GM18519 (cell line): ENCODE measurements around the gene GTPBP3.
A peak's percentile ranks its signal among the peaks of the same experiment; 100 is the strongest.
"Not testable (repeated sequence)": the region's sequence is repeated elsewhere in the genome, so short reads cannot be mapped to it uniquely, and the experiment has no call there.

Experiments used
- ATAC-seq: cut with Tn5 transposase; IDR thresholded peaks from one replicate; pipeline ENCODE4 v1.9.1; 2021; ENCODE audit warnings: mild to moderate bottlenecking, moderate library complexity; ENCODE audit not compliant: unreplicated experiment, low FRiP score

GTPBP3 gene, protein sequence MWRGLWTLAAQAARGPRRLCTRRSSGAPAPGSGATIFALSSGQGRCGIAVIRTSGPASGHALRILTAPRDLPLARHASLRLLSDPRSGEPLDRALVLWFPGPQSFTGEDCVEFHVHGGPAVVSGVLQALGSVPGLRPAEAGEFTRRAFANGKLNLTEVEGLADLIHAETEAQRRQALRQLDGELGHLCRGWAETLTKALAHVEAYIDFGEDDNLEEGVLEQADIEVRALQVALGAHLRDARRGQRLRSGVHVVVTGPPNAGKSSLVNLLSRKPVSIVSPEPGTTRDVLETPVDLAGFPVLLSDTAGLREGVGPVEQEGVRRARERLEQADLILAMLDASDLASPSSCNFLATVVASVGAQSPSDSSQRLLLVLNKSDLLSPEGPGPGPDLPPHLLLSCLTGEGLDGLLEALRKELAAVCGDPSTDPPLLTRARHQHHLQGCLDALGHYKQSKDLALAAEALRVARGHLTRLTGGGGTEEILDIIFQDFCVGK

DNA sequence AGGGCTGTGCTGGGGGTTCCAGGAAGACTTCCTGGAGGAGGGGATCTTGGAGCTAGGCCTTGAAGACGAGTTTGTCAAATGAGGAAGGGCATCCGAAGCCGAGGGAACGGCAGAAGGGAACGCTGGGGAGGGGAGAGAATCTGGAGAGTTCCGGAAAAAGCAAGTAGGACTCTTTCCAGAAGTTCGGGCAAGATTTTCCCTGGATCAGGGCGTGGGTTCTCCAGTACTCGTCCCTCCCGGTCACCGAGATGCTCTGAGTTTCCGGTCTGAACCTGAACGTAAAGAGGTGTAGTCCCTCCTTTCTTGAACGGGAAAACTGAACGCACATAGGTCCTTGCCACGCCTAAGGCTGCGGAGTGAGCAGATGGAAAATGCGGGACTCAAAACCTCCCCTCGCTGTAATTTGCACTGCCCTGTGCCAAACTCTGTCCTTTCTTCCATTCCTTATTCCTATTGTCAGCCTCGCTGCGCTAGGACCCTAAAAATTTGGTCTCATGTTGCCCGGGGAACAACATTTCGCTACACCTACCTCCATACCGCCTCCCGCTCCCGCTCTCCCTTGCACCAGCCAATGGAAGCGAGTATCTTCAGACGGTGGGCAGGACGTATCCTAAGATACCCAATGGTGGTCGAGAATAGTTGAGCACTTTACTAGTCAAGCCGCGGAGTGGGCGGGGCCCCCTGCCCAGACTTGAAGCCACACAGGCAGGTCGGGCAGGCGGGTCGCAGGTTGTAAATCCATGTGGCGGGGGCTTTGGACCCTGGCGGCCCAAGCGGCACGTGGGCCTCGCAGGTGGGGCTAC is at the start of gene GTPBP3:
Gene GTPBP3 (plus strand): TSS at position 682 of the 803 bp plus-strand sequence. CDS start 59 bp downstream, at position 741.
- ATAC-seq, result peak; percentile 50

DNA sequence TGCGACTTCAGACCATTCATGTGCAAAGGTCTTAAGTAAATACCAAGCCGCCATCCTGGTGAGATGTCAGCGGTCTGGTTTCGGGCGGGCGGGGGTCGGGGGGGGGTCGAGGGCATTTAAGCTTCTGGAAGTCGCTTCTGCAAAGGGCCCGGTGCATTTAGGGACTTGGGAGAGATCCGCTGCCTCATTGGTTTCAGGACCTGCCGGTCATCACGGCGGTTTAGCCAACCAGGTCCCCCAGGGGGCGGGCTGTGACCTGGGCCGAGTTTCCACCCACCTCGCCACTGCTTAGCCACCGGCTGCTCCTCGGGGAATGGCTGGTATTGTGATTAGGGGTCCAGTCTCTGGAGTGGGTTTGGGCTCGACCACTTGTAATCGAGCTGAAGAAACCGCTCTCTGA is 47.9 kb upstream of the GTPBP3 start:
- no peak for ATAC-seq

DNA sequence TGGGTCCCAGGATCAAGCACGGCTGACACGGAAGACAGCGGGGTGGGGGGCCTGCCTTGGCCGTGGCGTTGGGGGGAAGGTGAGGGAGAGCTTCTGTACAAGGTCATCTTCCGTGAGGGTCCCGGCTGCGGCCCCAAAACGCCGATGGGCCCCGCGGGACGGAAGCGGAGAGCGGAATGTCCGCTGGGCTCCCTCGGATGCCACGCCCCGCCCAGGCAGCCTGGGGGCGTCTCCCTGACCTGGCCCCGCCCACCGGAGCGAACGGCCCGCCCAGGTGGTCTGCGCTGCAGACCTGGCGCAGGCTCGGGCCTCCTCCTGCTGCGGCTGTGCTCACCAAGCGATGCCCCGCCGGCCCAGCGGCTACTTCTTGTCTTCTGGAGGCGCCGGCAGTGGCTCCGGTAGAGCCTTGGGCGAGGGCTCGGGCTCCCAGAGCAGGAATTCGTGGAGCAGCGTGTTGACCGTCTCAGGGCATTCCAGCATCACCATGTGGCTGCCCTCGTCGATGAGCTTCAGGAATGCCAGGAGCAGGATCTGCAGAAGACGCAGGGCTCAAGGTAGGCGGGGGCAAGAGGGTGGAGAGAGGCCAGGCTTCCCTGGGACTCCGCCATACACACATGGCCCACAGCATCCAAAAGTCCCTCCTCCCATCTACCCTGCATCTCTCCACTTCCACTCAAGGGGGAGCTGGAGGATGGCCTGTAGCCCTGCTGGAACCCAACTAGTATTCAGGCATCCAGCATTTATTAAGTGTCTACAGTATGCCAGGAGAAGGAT is 44.9 kb upstream of the GTPBP3 start:
- peak; percentile 64 for ATAC-seq

DNA sequence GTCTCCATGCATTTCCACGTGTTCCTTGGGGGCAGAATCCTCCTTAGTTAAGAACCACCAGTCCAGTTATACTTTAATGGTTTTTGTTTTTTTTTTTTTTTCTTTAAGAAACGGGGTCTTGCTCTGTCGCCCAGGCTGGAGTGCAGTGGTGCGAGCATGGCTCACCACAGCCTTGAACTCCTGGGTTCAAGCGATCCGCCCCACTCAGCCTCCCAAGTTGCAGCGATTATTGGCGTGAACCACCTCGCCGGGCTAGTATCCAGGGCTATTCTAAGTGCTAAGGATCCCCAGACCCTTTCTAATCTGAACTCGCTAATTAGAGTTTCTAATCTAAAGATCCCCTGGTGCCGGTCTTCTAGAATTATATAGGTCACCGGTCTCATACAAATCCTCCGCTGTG is 43.7 kb upstream of the GTPBP3 start:
- ATAC-seq, result no peak

DNA sequence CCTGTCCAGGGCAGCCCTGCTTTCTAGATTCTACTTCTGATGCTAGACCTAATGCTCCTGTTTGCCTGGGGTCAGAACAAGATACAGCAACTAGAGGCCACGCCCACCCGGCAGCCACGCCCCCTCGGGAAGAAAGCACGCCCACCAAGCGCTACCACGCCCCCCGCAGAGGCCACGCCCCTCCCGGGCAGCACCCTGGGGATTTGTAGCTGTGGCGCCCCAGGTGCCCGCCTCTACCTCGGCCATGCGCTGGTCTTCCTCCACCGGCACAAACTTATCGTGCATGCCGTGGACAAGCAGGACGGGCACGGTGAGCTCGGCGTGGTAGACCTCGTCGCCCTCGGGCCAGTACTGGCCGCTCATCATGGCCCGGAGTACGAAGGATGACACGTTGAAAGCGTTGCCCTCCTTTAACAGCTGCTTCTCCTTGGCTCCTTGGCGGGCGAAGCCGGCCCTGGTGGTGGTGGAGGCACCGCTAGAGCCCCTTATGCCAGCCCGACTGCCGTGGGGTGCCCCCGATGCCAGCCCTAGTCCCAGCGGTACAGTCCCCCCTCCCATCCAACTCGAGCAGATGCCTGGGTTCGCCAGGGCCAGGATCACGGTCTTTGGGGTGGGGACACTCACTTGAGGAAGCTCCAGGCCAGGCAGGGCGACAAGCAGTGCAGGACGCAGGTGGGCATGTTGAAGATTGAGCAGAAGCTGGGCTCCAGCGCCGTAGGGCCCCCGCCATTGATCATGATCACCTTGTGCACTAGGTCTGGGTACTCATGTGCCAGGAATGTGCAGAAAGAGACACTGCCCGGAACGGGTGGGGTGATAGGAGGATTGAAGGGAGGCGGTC is 43.1 kb upstream of the GTPBP3 start:
- ATAC-seq, result no peak

DNA sequence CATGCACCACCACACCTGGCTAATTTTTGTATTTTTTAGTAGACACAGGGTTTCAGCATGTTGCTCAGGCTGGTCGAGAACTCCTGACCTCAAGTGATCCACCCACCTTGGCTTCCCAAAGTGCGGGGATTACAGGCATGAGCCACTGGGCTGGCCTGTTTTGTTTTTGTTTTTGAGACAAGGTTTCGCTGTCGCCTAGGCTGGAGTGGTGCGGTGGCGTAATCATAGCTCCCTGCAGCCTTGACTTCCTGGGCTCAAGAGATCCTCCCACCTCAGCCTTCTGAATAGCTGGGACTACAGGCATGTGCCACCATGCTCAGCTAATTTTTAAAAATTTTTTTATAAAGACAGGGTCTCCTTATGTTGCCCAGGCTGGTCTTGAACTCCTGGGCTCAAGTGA is 41.8 kb upstream of the GTPBP3 start:
- not testable (repeated sequence) for ATAC-seq

DNA sequence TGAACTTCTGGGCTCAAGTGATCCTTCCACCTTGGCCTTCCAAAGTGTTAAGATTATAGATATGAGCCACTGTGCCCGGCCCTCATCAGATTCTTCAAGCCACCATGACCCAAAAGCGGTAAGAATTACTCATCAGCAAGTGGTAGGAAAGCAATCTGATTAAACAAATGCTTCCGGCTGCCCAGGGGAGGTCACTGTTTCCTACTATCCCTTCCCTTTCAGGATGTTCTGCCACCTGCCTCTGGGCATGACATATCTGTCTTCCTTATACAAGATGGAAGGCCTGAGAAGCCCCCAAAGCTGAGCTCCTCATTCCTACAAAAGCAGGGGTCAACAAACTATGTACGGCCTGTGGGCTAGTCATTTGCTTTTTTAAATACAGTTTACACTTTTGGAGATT is 41.1 kb upstream of the GTPBP3 start:
- no peak for ATAC-seq

DNA sequence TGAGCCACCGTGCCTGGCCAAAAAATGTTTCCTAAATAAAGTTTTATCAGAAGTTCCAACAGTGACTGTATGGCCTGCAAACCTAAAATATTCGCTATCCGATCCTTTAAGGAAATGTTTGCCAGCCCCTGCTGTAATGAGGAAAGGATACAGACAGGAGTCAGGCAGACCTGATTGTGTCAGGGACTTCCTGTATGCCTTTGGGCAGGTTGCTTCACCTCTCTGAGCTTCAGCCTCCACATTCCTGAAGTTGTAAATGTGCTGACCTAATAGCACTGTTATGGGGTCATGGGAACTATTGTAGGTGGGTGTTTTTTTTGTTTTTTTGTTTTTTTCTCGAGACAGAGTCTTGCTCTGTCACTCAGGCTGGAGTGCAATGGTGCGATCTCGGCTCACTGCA is 40.4 kb upstream of the GTPBP3 start:
- no peak for ATAC-seq

DNA sequence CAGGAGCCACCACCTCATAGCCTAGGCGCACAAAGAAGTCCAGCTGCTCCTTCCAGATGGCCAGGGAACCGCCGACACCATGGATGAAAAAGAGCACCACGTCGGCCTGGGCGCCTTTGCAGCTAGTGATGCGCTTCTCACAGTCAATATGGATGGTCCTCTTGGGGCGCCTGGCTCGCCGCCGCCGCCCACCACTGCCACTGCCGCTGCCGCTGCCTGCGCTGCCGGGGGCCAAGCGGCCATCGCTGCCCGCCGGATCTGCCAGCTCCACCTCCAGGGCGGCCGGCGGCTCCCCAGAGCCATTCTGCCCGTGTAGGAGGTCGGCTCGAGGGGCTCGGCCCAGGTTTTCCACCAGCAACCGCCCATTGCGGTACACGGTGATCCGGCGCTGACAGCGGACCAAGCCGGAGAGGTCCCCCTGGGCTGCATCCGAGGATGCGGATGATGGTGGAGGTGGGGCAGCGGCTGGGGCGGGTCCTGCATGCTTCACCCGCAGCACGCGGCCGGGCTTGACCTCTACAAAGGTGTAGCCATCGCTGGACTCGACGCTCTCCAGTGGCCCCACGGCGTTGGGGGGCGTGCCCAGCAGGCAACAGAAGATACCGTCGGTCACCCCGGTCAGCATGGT is 36.2 kb upstream of the GTPBP3 start:
- no peak for ATAC-seq

DNA sequence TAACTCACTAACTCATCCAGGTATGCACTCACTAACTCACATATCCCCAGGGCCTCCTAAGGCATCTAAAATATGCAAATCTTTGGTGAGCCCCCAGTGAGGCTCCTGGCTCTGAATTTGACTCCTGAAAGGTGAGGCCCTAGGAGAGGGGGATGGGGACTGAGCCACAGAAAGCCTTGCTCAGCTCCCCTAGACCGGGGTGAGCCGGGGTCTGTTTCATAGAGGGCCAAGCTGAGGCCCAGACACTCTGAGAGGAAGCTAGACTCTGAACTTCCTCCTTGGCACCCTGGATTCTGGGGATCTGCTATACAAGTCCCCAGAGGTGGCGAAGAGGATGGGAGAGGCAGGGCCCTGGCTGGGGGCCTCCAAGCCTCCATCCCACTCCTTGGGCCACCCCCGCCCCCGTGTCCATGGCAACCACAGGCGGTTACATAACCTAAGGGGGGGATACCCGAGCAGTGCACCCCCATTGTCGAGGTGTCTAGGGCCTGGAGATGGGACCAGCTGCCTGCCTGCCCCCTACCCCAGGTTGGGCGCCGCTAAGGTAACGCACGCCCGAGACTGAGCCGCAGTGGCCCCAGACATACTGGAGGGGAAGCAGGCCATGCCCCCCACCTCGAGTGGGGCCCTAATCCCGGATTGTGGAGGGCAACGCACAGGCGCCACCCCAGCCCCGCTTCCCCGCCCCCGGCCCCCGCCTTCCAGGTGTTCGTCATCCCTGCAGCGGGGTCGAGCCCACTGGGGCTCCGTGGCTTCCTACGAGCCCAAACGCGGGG is 34.8 kb upstream of the GTPBP3 start:
- no peak for ATAC-seq

DNA sequence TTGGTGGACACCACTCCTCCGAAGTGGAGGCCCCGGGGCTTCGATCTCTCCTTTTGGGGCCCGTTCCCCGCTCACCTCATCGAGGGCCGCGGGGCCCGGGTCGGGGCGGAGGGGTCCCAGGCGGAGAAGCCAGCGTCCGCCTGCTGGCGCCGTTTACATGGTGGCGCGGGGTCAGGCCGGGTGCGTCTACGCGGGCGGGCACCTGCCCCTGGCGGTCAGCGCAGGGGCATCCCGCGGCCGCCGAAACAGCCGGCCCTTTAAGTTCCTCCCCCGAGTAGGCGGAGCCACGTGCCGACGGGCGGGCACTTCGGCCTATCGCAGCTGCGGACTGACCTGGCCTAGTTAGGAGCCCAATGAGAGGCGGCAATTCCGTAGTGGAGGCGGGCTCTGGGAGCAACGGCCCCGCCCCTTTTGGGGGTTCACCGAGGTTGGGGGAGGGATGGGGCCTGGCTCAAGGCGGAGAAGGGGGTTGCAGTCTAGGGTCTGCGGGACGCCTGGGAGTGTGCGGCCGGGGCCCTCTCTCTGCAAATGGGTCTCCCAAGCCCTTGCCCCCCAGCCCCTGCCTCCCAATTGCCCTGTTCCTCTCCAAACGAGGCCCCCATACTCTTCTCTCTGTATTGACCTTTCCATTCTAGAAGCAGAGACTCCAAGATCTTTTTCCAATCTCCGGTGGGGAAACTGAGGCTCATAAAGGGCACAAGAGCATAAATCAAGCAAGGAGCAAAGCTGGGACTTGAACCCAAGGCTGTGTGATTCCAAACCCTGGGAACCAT is 34.0 kb upstream of the GTPBP3 start, which contains the start of gene ABHD8:
Gene ABHD8 (minus strand): TSS at position 259 of the 773 bp plus-strand sequence. CDS start 1,809 bp downstream, outside the sequence.
- peak; percentile 58 for ATAC-seq

DNA sequence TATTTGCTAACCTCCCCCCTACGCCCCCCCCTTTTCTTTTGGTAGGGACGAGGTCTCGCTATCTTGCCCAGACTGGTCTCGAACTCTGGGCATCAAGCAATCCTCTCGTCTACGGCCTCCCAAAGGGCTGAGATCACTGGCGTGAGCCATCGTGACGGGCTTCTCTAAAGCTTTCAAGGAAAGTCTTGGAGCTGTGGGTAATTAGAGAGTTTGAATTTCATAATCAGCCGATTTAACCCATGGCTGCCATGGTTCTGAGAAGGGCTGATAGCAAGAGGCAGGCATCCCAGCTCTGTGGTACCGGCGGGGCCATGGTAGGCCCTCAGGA is 33.4 kb upstream of the GTPBP3 start:
- no peak for ATAC-seq

DNA sequence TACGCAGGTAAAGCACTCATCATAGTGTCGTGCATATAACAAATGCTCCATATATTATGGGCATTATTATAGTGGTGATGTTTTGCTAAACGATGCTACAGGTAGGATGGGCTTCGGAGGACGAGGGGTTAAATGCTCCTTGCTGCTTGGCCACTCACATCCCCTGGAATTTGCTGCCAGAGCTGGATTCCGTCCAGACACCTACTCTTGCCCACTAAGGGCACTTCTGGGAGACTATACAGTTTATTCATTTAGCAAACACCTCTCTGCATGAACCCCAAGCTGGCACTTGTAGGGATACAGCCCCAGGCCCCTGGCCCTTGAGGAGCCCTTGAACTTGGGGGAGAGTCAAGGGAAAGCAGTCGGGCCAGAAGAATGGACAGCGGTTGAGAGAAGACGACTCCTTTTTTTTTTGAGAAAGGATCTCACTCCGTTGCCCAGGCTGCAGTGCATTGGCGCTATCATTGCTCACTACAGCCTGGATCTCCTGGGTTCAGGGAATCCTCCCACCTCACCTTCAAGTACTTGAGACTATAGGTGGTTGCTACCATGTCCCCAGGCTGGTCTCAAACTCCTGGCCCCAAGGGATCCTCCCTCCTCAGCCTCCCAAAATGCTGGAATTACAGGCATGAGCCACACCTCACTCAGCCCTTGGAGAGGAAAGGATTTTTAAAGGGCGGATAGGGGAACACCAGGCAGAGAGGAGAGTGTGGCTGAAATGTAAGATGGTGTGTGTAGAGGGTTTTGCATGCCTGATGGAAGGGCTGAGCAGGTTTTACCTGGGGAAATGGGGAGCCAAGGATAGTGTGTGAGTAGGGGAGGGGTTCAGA is 32.8 kb upstream of the GTPBP3 start:
- no peak for ATAC-seq

DNA sequence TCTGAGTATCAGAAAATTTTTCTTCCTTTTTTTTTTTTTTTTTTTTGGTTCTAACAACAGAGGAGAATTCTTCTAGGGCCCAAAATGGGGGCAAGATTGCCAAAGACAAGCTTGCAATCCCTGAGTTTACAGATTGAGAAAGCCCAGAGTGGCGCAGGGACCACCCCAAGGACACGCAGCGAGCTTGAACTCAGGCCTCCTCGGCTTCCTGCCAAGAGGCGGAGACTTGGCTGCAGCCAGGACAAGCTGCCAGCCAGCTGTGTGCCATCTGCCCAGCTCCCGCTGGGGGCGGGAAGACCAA is 32.2 kb upstream of the GTPBP3 start:
- no peak for ATAC-seq

DNA sequence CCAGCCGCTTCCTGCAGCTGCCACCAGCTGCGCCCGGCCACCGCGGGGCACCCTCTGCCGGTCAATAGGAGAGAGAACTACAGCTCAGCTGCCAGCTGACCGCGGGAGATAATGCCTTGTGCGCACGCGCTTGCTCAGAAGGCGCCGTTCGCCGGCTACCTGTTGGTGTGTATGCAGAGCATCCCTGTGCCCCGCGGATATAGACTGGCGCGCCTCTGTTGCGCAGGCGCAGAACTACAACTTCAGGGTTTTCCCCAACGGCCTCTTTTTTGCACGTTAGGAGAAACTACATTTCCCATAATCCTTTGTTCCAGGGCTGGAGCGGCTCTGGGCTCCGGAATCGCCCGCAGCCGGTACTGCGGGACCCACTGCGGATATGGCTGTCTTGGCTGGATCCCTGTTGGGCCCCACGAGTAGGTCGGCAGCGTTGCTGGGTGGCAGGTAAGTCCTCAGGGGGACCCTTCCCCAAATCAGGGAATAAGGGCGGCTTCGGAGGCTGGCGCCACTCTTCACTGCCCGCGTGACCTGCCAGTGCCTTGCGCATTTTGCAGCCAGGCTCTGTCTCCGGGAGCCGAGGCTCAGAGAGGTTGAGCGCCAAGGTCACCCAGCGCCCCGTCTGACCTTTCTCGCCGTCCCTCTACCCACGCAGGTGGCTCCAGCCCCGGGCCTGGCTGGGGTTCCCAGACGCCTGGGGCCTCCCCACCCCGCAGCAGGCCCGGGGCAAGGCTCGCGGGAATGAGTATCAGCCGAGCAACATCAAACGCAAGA is 31.7 kb upstream of the GTPBP3 start, which contains the start of gene MRPL34:
Gene MRPL34 (plus strand): TSS at position 356 of the 768 bp plus-strand sequence. CDS start 21 bp downstream, at position 377.
- ATAC-seq, result peak; percentile 52

DNA sequence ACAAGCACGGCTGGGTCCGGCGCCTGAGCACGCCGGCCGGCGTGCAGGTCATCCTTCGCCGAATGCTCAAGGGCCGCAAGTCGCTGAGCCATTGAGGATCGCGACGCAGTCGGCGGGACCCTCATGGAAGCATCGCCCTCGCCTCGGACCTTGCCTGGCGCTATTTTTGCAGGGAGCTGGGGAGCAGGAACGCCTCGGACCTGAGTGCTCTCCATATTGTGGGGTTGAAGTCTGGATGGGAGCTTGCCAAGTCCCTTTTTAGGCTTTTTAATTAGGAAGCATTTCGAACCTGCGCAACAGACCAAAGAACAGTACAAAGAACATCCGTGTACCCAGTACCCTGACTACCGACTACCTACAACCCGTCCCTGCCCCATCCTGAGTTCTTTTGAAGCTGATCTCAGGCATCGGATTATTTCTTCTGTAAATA is 31.1 kb upstream of the GTPBP3 start:
- no peak for ATAC-seq
